Ectodermal cell (in vitro differentiated cells): ENCODE results near the gene ZNF503. TPM values are rescaled to one million over a fixed set of nuclear protein-coding genes. Genes with fewer than 3 reads are reported as not detected.

Experiments used
- H3K27ac ChIP-seq: 2 replicates; pipeline ENCODE4 v1.7.0; 2013; ENCODE audit warnings: mild to moderate bottlenecking, low read depth, low read length; ENCODE audit not compliant: insufficient read depth, poor library complexity, severe bottlenecking
- H3K27me3 ChIP-seq: 2 replicates; pipeline ENCODE4 v1.7.0; 2013; ENCODE audit warnings: mild to moderate bottlenecking, low read length; ENCODE audit not compliant: insufficient read depth, control insufficient read depth, poor library complexity, severe bottlenecking
- H3K36me3 ChIP-seq: one replicate; pipeline ENCODE4 v1.7.0; 2013; ENCODE audit warnings: low read length; ENCODE audit not compliant: control insufficient read depth, insufficient read depth
- H3K4me1 ChIP-seq: one replicate; pipeline ENCODE4 v1.7.0; 2013; ENCODE audit warnings: low read length; ENCODE audit not compliant: control insufficient read depth, insufficient read depth
- H3K4me3 ChIP-seq: 2 replicates; pipeline ENCODE4 v1.7.0; 2013; ENCODE audit warnings: low read depth, low read length, control low read depth; ENCODE audit not compliant: insufficient read depth
- H3K9me3 ChIP-seq: 2 replicates; pipeline ENCODE4 v1.7.0; 2013; ENCODE audit warnings: mild to moderate bottlenecking, low read length, moderate library complexity; ENCODE audit not compliant: control insufficient read depth
- WGBS, 2 experiments: methylation state at CpG; one replicate each; pipeline ENCODE4 v1.1.7; 2013; ENCODE audit warnings: missing lambda C conversion rate in 2 of 2; 5-methylcytosine and 5-hydroxymethylcytosine counted together
- polyA plus RNA-seq, 4 experiments: library from polyadenylated mRNA; stranded (reverse); fragments of 50-300 nt; gene quantifications; one replicate each; pipeline ENCODE4 v1.2.3, GENCODE V29; 2013

ZNF503 gene
- polyA plus RNA-seq (2013, experiment 1 of 4) = 42.5 TPM
- 48.6 TPM for polyA plus RNA-seq (2013, experiment 2 of 4)
- polyA plus RNA-seq (2013, experiment 3 of 4) = 60.3 TPM
- polyA plus RNA-seq (2013, experiment 4 of 4) = 64.8 TPM

- peaks cover 13% of the 10 kb centered on the region for H3K36me3 ChIP-seq
- peak within 1 kb of the TSS; percentile 91 for H3K4me3 ChIP-seq
- H3K27me3 ChIP-seq = peaks cover 83% of the 10 kb centered on the region
- peak within 1 kb of the TSS; percentile 90 for H3K27ac ChIP-seq
- peaks cover 19% of the 10 kb centered on the region for H3K4me1 ChIP-seq
- no peaks in the 10 kb centered on the region for H3K9me3 ChIP-seq
- WGBS, 2 experiments = 0% methylated on average over 88 of the region's 88 CpGs
Observed at GRCh38 chr10:75401569-75402485, at the start of gene ZNF503. Gene ZNF503 (minus strand): TSS chr10:75401764. CDS start chr10:75401419, 345 bp downstream.

- H3K36me3 ChIP-seq = no peaks in the 10 kb centered on the region
- H3K4me3 ChIP-seq = no peak overlapping the region
- peaks cover 18% of the 10 kb centered on the region for H3K27me3 ChIP-seq
- no peaks in the 10 kb centered on the region for H3K9me3 ChIP-seq
- H3K4me1 ChIP-seq = peaks cover 32% of the 10 kb centered on the region
- 22 to 38% methylated on average over 15 to 18 of the region's 18 CpGs for WGBS, 2 experiments
- no peak overlapping the region for H3K27ac ChIP-seq
Observed at GRCh38 chr10:75450644-75451640, 49.4 kb upstream of the ZNF503 start.

GRCh38 chr10:75450075-75450445 lies 48.5 kb upstream of the ZNF503 start:
- H3K27ac ChIP-seq = no peak overlapping the region
- WGBS, 2 experiments = 31 to 36% methylated on average over 2 to 4 of the region's 4 CpGs
- peaks cover 32% of the 10 kb centered on the region for H3K4me1 ChIP-seq
- peaks cover 18% of the 10 kb centered on the region for H3K27me3 ChIP-seq
- no peak overlapping the region for H3K4me3 ChIP-seq
- H3K36me3 ChIP-seq = no peaks in the 10 kb centered on the region
- H3K9me3 ChIP-seq = no peaks in the 10 kb centered on the region

- WGBS, 2 experiments = 57 to 70% methylated on average over 6 to 7 of the region's 7 CpGs
- Histone ChIP-seq H3K27me3 (peaks cover 18% of the 10 kb centered on the region), H3K4me1 (peaks cover 32% of the 10 kb centered on the region), H3K9me3 (no peaks in the 10 kb centered on the region), H3K36me3 (no peaks in the 10 kb centered on the region), H3K27ac (no peak overlapping the region), H3K4me3 (no peak overlapping the region)
Observed at GRCh38 chr10:75449382-75450074, 48.0 kb upstream of the ZNF503 start.

- peaks cover 18% of the 10 kb centered on the region for H3K27me3 ChIP-seq
- no peaks in the 10 kb centered on the region for H3K9me3 ChIP-seq
- peaks cover 32% of the 10 kb centered on the region for H3K4me1 ChIP-seq
- no peaks in the 10 kb centered on the region for H3K36me3 ChIP-seq
- H3K4me3 ChIP-seq = no peak overlapping the region
- no peak overlapping the region for H3K27ac ChIP-seq
- WGBS, 2 experiments = 63 to 70% methylated on average over 1 to 2 of the region's 2 CpGs
Observed at GRCh38 chr10:75448166-75448565, 46.6 kb upstream of the ZNF503 start.

- 91 to 98% methylated on average over 1 of the region's 1 CpG for WGBS, 2 experiments
- peaks cover 5% of the 10 kb centered on the region for H3K27me3 ChIP-seq
- H3K4me1 ChIP-seq = peaks cover 25% of the 10 kb centered on the region
- no peaks in the 10 kb centered on the region for H3K36me3 ChIP-seq
- H3K27ac ChIP-seq = no peak overlapping the region
- no peak overlapping the region for H3K4me3 ChIP-seq
- no peaks in the 10 kb centered on the region for H3K9me3 ChIP-seq
Observed at GRCh38 chr10:75446508-75446907, 44.9 kb upstream of the ZNF503 start.

GRCh38 chr10:75444781-75445386 lies 43.3 kb upstream of the ZNF503 start:
- H3K9me3 ChIP-seq = no peaks in the 10 kb centered on the region
- 78 to 90% methylated on average over 3 of the region's 3 CpGs for WGBS, 2 experiments
- no peak overlapping the region for H3K27ac ChIP-seq
- peaks cover 9% of the 10 kb centered on the region for H3K4me1 ChIP-seq
- H3K36me3 ChIP-seq = no peaks in the 10 kb centered on the region
- H3K27me3 ChIP-seq = no peaks in the 10 kb centered on the region
- no peak overlapping the region for H3K4me3 ChIP-seq

GRCh38 chr10:75443362-75443761 lies 41.8 kb upstream of the ZNF503 start:
- 86 to 90% methylated on average over 2 of the region's 2 CpGs for WGBS, 2 experiments
- Histone ChIP-seq H3K4me3 (no peak overlapping the region), H3K4me1 (no peaks in the 10 kb centered on the region), H3K36me3 (no peaks in the 10 kb centered on the region), H3K9me3 (no peaks in the 10 kb centered on the region), H3K27ac (no peak overlapping the region), H3K27me3 (peaks cover 9% of the 10 kb centered on the region)

GRCh38 chr10:75441682-75442081 lies 40.1 kb upstream of the ZNF503 start:
- Histone ChIP-seq H3K36me3 (no peaks in the 10 kb centered on the region), H3K4me3 (no peak overlapping the region), H3K27ac (no peak overlapping the region), H3K9me3 (no peaks in the 10 kb centered on the region), H3K4me1 (no peaks in the 10 kb centered on the region), H3K27me3 (peaks cover 22% of the 10 kb centered on the region)
